Liver (tissue), 9 donors: ENCODE results near the gene CTAGE1. TPM values are rescaled to one million over a fixed set of nuclear protein-coding genes. Genes with fewer than 3 reads are reported as not detected.

Source experiments
- DNase-seq: peaks from one replicate; pipeline ENCODE4 v3.0.0-alpha.2; 2017; ENCODE audit warnings: low spot score
- H3K27ac ChIP-seq, 2 donors: one replicate each; pipeline ENCODE4 v1.7.0; 2013; ENCODE audit warnings: inconsistent platforms in 2 of 2, low read length in 2 of 2, control low read depth in 1 of 2, low read depth in 1 of 2, mild to moderate bottlenecking in 1 of 2
- H3K27me3 ChIP-seq, 4 donors: one replicate each; pipeline versions ENCODE4 v1.6.1 to v1.7.0; 2013; ENCODE audit warnings: low read length in 3 of 4, inconsistent platforms in 1 of 4, mild to moderate bottlenecking in 1 of 4, moderate library complexity in 1 of 4; ENCODE audit not compliant: control insufficient read depth in 4 of 4, insufficient read depth in 4 of 4
- H3K36me3 ChIP-seq, 4 donors: one replicate each; pipeline versions ENCODE4 v1.6.1 to v1.7.0; 2013; ENCODE audit warnings: low read length in 3 of 4, mild to moderate bottlenecking in 3 of 4, low read depth in 1 of 4, moderate library complexity in 1 of 4; ENCODE audit not compliant: control insufficient read depth in 4 of 4, insufficient read depth in 3 of 4
- H3K4me1 ChIP-seq, 4 donors: one replicate each; pipeline versions ENCODE4 v1.6.1 to v1.7.0; 2013; ENCODE audit warnings: low read length in 3 of 4, mild to moderate bottlenecking in 3 of 4, moderate library complexity in 1 of 4; ENCODE audit not compliant: control insufficient read depth in 4 of 4, insufficient read depth in 4 of 4
- H3K4me3 ChIP-seq, 3 donors: one replicate each; pipeline versions ENCODE4 v1.6.1 to v1.7.0; 2013; ENCODE audit warnings: low read length in 3 of 3, control low read depth in 1 of 3, low read depth in 1 of 3, mild to moderate bottlenecking in 1 of 3
- H3K9ac ChIP-seq, 2 donors: one replicate each; pipeline ENCODE4 v1.7.0; 2013; ENCODE audit warnings: low read length in 2 of 2, mild to moderate bottlenecking in 2 of 2, moderate library complexity in 2 of 2, control low read depth in 1 of 2, low read depth in 1 of 2
- H3K9me3 ChIP-seq, 4 donors: one replicate each; pipeline versions ENCODE4 v1.6.1 to v1.7.0; 2013; ENCODE audit warnings: low read length in 3 of 4; ENCODE audit not compliant: control insufficient read depth in 4 of 4
- ATF3 ChIP-seq: IDR thresholded peaks from 2 replicates; pipeline ENCODE4 v1.6.1; 2016; ENCODE audit warnings: antibody characterized with exemption
- CTCF ChIP-seq: fragments of 150-350 bp; IDR thresholded peaks from 2 replicates; pipeline ENCODE4 v1.5.1; 2017; ENCODE audit warnings: improper control_type of control experiment, low read depth, low read length; ENCODE audit not compliant: missing input control
- EGR1 ChIP-seq, 2 donors: IDR thresholded peaks; 2 replicates each; pipeline ENCODE4 v1.6.1; 2016 to 2018; ENCODE audit warnings: antibody characterized with exemption in 2 of 2, low read depth in 2 of 2
- FOXA1 ChIP-seq: IDR thresholded peaks from 2 replicates; pipeline ENCODE4 v1.6.1; 2016; ENCODE audit warnings: antibody characterized with exemption
- FOXA2 ChIP-seq: IDR thresholded peaks from 2 replicates; pipeline ENCODE4 v1.6.1; 2016; ENCODE audit warnings: antibody characterized with exemption
- GABPA ChIP-seq, 2 donors: IDR thresholded peaks in 1 of 2; conservative IDR thresholded peaks in 1 of 2; 2 replicates each; pipeline ENCODE4 v1.6.1; 2016; ENCODE audit warnings: antibody characterized with exemption in 2 of 2, mild to moderate bottlenecking in 1 of 2, moderate library complexity in 1 of 2
- HNF4A ChIP-seq, 2 donors: conservative IDR thresholded peaks; 2 replicates each; pipeline ENCODE4 v1.6.1; 2016; ENCODE audit warnings: antibody characterized with exemption in 2 of 2, mild to moderate bottlenecking in 2 of 2
- HNF4G ChIP-seq: IDR thresholded peaks from 2 replicates; pipeline ENCODE4 v1.6.1; 2016; ENCODE audit warnings: antibody characterized with exemption
- JUND ChIP-seq, 2 donors: IDR thresholded peaks; 2 replicates each; pipeline ENCODE4 v1.6.1; 2016; ENCODE audit warnings: antibody characterized with exemption in 2 of 2
- NR2F2 ChIP-seq: IDR thresholded peaks from 2 replicates; pipeline ENCODE4 v1.6.1; 2016; ENCODE audit warnings: antibody characterized with exemption
- RAD21 ChIP-seq, 2 donors: IDR thresholded peaks; 2 replicates each; pipeline ENCODE4 v1.6.1; 2016; ENCODE audit warnings: antibody characterized with exemption in 2 of 2, mild to moderate bottlenecking in 2 of 2
- SP1 ChIP-seq: IDR thresholded peaks from 2 replicates; pipeline ENCODE4 v1.6.1; 2018; ENCODE audit warnings: antibody characterized with exemption, mild to moderate bottlenecking
- TAF1 ChIP-seq: conservative IDR thresholded peaks from 2 replicates; pipeline ENCODE4 v1.6.1; 2016; ENCODE audit warnings: antibody characterized with exemption, mild to moderate bottlenecking
- WGBS: extraction: QIAGEN DNeasy Blood & Tissue Kit; methylation state at CpG from one replicate; pipeline ENCODE4 v1.1.7; 2013; 5-methylcytosine and 5-hydroxymethylcytosine counted together
- polyA plus RNA-seq, 2 donors: library from polyadenylated mRNA; stranded (reverse) in 1 of 2; unstranded in 1 of 2; fragments of 200-250 nt in 1 of 2; fragments of >200 nt in 1 of 2; fragmentation: Nextera tagmentation in 1 of 2; extraction: Ambion mirVana in 1 of 2; gene quantifications; one replicate each; pipeline versions ENCODE4 v1.2.1 to v1.2.3, GENCODE V29; 2013 to 2015
- total RNA-seq, 2 donors: library from RNA; depleted of rRNA; stranded (reverse); fragments of >200 nt; gene quantifications; one replicate each; pipeline ENCODE4 v1.2.3, GENCODE V29; 2014
- TF ChIP-seq, protein P1 (sequence below): IDR thresholded peaks from 2 replicates; pipeline ENCODE4 v1.6.1; 2016; ENCODE audit warnings: antibody characterized with exemption
- TF ChIP-seq, protein P2 (sequence below): IDR thresholded peaks from 2 replicates; pipeline ENCODE4 v1.6.1; 2016; ENCODE audit warnings: antibody characterized with exemption
- donor health status: healthy.
- donor health status: healthy.
- donor health status: healthy.
- donor health status: healthy.
- donor health status: healthy.

CTAGE1 gene
- total and polyA plus RNA-seq, 4 donors, result not detected

GRCh38 chr18:22391407-22392345 is 26.0 kb downstream of the CTAGE1 start:
- TF ChIP-seq HNF4G, result no peak
- no peak for DNase-seq
- H3K27ac ChIP-seq, result no peak overlapping the region
- H3K4me1 ChIP-seq, result no peaks in the 10 kb centered on the region
- no peak overlapping the region for H3K4me3 ChIP-seq
- no peaks in the 10 kb centered on the region for H3K9me3 ChIP-seq
- H3K27me3 ChIP-seq, result no peaks in the 10 kb centered on the region
- H3K9ac ChIP-seq, result no peak overlapping the region
- no peaks in the 10 kb centered on the region for H3K36me3 ChIP-seq
- WGBS, result 69% methylated on average over 6 of the region's 6 CpGs

- Histone ChIP-seq H3K27me3 (no peaks in the 10 kb centered on the region), H3K4me1 (no peaks in the 10 kb centered on the region), H3K4me3 (no peak overlapping the region), H3K9ac (no peak overlapping the region), H3K9me3 (no peaks in the 10 kb centered on the region), H3K36me3 (no peaks in the 10 kb centered on the region), H3K27ac (no peak overlapping the region)
- DNase-seq, result no peak
- TF ChIP-seq ATF3, result no peak
- TF ChIP-seq FOXA2, result no peak
- TF ChIP-seq FOXA1, result no peak
- TF ChIP-seq GABPA (IDR thresholded peaks at IDR 0.05 in 1 of 2, conservative IDR thresholded peaks at IDR 0.05 in 1 of 2), result no peak
- no peak for TF ChIP-seq NR2F2
- WGBS, result 83% methylated on average over 1 of the region's 1 CpG
These were observed 29.9 kb downstream of the CTAGE1 start for GRCh38 chr18:22387787-22388186.

- Histone ChIP-seq H3K4me3 (no peak overlapping the region), H3K27ac (no peak overlapping the region), H3K9me3 (no peaks in the 10 kb centered on the region), H3K4me1 (no peaks in the 10 kb centered on the region), H3K9ac (no peak overlapping the region), H3K27me3 (no peaks in the 10 kb centered on the region), H3K36me3 (no peaks in the 10 kb centered on the region)
- DNase-seq, result no peak
- WGBS, result 82% methylated on average over 5 of the region's 5 CpGs
- TF ChIP-seq RAD21 (IDR thresholded peaks at IDR 0.05) (no peak), TAF1 (no peak)
These were observed 30.4 kb downstream of the CTAGE1 start for GRCh38 chr18:22387364-22387763.

GRCh38 chr18:22385718-22386117 is 32.0 kb downstream of the CTAGE1 start:
- no peak overlapping the region for H3K9ac ChIP-seq
- WGBS, result 60% methylated on average over 4 of the region's 4 CpGs
- no peak overlapping the region for H3K27ac ChIP-seq
- H3K36me3 ChIP-seq, result no peaks in the 10 kb centered on the region
- H3K4me1 ChIP-seq, result no peaks in the 10 kb centered on the region
- H3K9me3 ChIP-seq, result no peaks in the 10 kb centered on the region
- H3K4me3 ChIP-seq, result no peak overlapping the region
- H3K27me3 ChIP-seq, result no peaks in the 10 kb centered on the region
- DNase-seq, result no peak
- TF ChIP-seq ATF3 (no peak), RAD21 (IDR thresholded peaks at IDR 0.05) (no peak), TAF1 (no peak), SP1 (no peak), CTCF (no peak), HNF4A (conservative IDR thresholded peaks at IDR 0.05) (no peak), EGR1 (IDR thresholded peaks at IDR 0.05; ENCODE audit: low read depth in 2 of 2) (no peak), JUND (IDR thresholded peaks at IDR 0.05) (no peak), FOXA1 (no peak)
- TF ChIP-seq, protein P1, sequence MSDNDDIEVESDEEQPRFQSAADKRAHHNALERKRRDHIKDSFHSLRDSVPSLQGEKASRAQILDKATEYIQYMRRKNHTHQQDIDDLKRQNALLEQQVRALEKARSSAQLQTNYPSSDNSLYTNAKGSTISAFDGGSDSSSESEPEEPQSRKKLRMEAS, result no peak
- TF ChIP-seq, protein P2, sequence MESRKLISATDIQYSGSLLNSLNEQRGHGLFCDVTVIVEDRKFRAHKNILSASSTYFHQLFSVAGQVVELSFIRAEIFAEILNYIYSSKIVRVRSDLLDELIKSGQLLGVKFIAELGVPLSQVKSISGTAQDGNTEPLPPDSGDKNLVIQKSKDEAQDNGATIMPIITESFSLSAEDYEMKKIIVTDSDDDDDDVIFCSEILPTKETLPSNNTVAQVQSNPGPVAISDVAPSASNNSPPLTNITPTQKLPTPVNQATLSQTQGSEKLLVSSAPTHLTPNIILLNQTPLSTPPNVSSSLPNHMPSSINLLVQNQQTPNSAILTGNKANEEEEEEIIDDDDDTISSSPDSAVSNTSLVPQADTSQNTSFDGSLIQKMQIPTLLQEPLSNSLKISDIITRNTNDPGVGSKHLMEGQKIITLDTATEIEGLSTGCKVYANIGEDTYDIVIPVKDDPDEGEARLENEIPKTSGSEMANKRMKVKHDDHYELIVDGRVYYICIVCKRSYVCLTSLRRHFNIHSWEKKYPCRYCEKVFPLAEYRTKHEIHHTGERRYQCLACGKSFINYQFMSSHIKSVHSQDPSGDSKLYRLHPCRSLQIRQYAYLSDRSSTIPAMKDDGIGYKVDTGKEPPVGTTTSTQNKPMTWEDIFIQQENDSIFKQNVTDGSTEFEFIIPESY, result no peak
